K562 (cell line): ENCODE results near the gene SMG9. TPM values are rescaled to one million over a fixed set of nuclear protein-coding genes. Genes with fewer than 3 reads are reported as not detected.

Experiments
- C11orf30 ChIP-seq: fragments of 450-650 bp; IDR thresholded peaks from 2 replicates; pipeline ENCODE4 v1.6.1; 2016; ENCODE audit warnings: low read depth, mild to moderate bottlenecking
- CBX8 ChIP-seq: fragments of 200-600 bp; sonication (generic); IDR thresholded peaks from 2 replicates; pipeline ENCODE4 v1.6.1; 2012; ENCODE audit warnings: borderline replicate concordance, mixed run types, low read depth, mild to moderate bottlenecking, moderate library complexity, mixed read lengths, low read length, control low read depth, inconsistent platforms; ENCODE audit not compliant: poor library complexity, severe bottlenecking; ENCODE audit errors: extremely low read depth
- CREM ChIP-seq: IDR thresholded peaks from 2 replicates; pipeline ENCODE4 v1.6.1; 2014; ENCODE audit warnings: antibody characterized with exemption, low read depth
- EGR1 ChIP-seq: fragments of 450-650 bp; conservative IDR thresholded peaks from 2 replicates; pipeline ENCODE4 v1.6.1; 2017; ENCODE audit warnings: mild to moderate bottlenecking
- EP400 ChIP-seq: fragments of 450-650 bp; IDR thresholded peaks from 2 replicates; pipeline ENCODE4 v1.6.1; 2017; ENCODE audit warnings: antibody characterized with exemption, mild to moderate bottlenecking, moderate library complexity
- ERF ChIP-seq: fragments of 450-650 bp; formaldehyde crosslinking; IDR thresholded peaks from 2 replicates; pipeline ENCODE4 v1.4.0; 2020; ENCODE audit warnings: mild to moderate bottlenecking, mixed read lengths
- GATAD2B ChIP-seq: fragments of 450-650 bp; IDR thresholded peaks from 2 replicates; pipeline ENCODE4 v1.6.1; 2017; ENCODE audit warnings: mild to moderate bottlenecking, borderline replicate concordance
- KDM5B ChIP-seq: fragments of 200-600 bp; sonication (generic); IDR thresholded peaks from 2 replicates; pipeline ENCODE4 v1.6.1; 2012; ENCODE audit warnings: low read depth, mild to moderate bottlenecking, moderate library complexity, low read length, control low read depth, inconsistent platforms; ENCODE audit not compliant: insufficient replicate concordance
- MCM2 ChIP-seq: fragments of 450-650 bp; IDR thresholded peaks from 2 replicates; pipeline ENCODE4 v1.6.1; 2017; ENCODE audit warnings: low read depth, mild to moderate bottlenecking
- NFE2L1 ChIP-seq: fragments of 450-650 bp; IDR thresholded peaks from 2 replicates; pipeline ENCODE4 v1.6.1; 2016; ENCODE audit warnings: missing genetic modification characterization, low read depth, mild to moderate bottlenecking, missing compliant biosample characterization, moderate library complexity, borderline replicate concordance
- NR2F6 ChIP-seq: fragments of 450-650 bp; formaldehyde crosslinking; IDR thresholded peaks from 2 replicates; pipeline ENCODE4 v1.4.0; 2020; ENCODE audit warnings: mild to moderate bottlenecking
- RBBP5 ChIP-seq: fragments of 200-600 bp; sonication (generic); IDR thresholded peaks from 2 replicates; pipeline ENCODE4 v1.6.1; 2012; ENCODE audit warnings: borderline replicate concordance, mild to moderate bottlenecking, low read length, control low read depth, inconsistent platforms; ENCODE audit not compliant: insufficient read depth, poor library complexity, severe bottlenecking
- RNF2 ChIP-seq: sonication (generic); IDR thresholded peaks from 2 replicates; pipeline ENCODE4 v1.6.1; 2016
- SMAD1 ChIP-seq: fragments of 150-350 bp; IDR thresholded peaks from 2 replicates; pipeline ENCODE4 v1.6.1; 2014; ENCODE audit warnings: low read length, low read depth; ENCODE audit not compliant: partially characterized antibody
- SP1 ChIP-seq: sonication (generic); formaldehyde crosslinking; IDR thresholded peaks from 2 replicates; pipeline ENCODE4 v1.8.1; 2022; ENCODE audit warnings: mild to moderate bottlenecking, missing genetic modification reagents
- TGIF2 ChIP-seq: sonication (generic); formaldehyde crosslinking; IDR thresholded peaks from 2 replicates; pipeline ENCODE4 v1.8.1; 2022; ENCODE audit warnings: mild to moderate bottlenecking, missing genetic modification reagents, moderate library complexity
- ZBTB17 ChIP-seq: fragments of 450-650 bp; formaldehyde crosslinking; IDR thresholded peaks from 2 replicates; pipeline ENCODE4 v1.4.0; 2020; ENCODE audit warnings: mild to moderate bottlenecking
- ZNF12 ChIP-seq: sonication (generic); formaldehyde crosslinking; IDR thresholded peaks from 2 replicates; pipeline ENCODE4 v1.4.0; 2020; ENCODE audit warnings: mild to moderate bottlenecking, missing genetic modification reagents
- ZNF133 ChIP-seq: fragments of 250-450 bp; sonication (Bioruptor Pico); IDR thresholded peaks from 2 replicates; pipeline ENCODE4 v1.4.0; 2020; ENCODE audit warnings: mild to moderate bottlenecking
- ZNF217 ChIP-seq: sonication (generic); formaldehyde crosslinking; IDR thresholded peaks from 2 replicates; pipeline ENCODE4 v1.8.0; 2022; ENCODE audit warnings: mild to moderate bottlenecking, missing genetic modification reagents
- ZNF445 ChIP-seq: fragments of 250-450 bp; sonication (Bioruptor Pico); IDR thresholded peaks from 2 replicates; pipeline ENCODE4 v1.4.0; 2020; ENCODE audit warnings: low read depth, mild to moderate bottlenecking, moderate library complexity
- ZNF589 ChIP-seq: fragments of 200-800 bp; sonication (Bioruptor generic); IDR thresholded peaks from 2 replicates; pipeline ENCODE4 v1.6.1; 2016; ENCODE audit warnings: low read depth, missing genetic modification characterization, missing compliant biosample characterization
- polyA plus RNA-seq, 8 experiments: library from polyadenylated mRNA; depleted of rRNA in 4 of 8; stranded (reverse) in 5 of 8; unstranded in 3 of 8; fragments of >200 nt; fragmentation: Nextera tagmentation in 2 of 8; fragmentation: Illumina TruSeq in 1 of 8; extraction: Ambion mirVana in 2 of 8; extraction: Trizol in 1 of 8; gene quantifications; 2 replicates each; pipeline versions ENCODE4 v1.2.1 to v1.2.3, GENCODE V29; 2011 to 2014; ENCODE audit warnings: inconsistent platforms in 1 of 8, missing spikeins in 1 of 8
- total RNA-seq, 7 experiments: library from RNA; depleted of rRNA in 6 of 7; stranded (reverse); fragments of >200 nt in 6 of 7; fragmentation: Illumina TruSeq in 2 of 7; extraction: Trizol in 2 of 7; gene quantifications; 2 replicates each; pipeline versions ENCODE4 v1.2.1 to v1.2.3, GENCODE V29; 2011 to 2021; ENCODE audit warnings: low replicate concordance in 1 of 7
- TF ChIP-seq, protein P1 (sequence below): fragments of 450-650 bp; formaldehyde crosslinking; IDR thresholded peaks from 2 replicates; pipeline ENCODE4 v1.4.0; 2022; ENCODE audit warnings: missing genetic modification characterization
- TF ChIP-seq, protein P2 (sequence below): sonication (generic); formaldehyde crosslinking; IDR thresholded peaks from 2 replicates; pipeline ENCODE4 v1.8.0; 2022; ENCODE audit warnings: mild to moderate bottlenecking, missing genetic modification reagents
- TF ChIP-seq, protein P3 (sequence below): fragments of 250-450 bp; sonication (Bioruptor Pico); IDR thresholded peaks from 2 replicates; pipeline ENCODE4 v1.5.0; 2022; ENCODE audit warnings: mild to moderate bottlenecking
- TF ChIP-seq, protein P4 (sequence below): sonication (generic); formaldehyde crosslinking; IDR thresholded peaks from 2 replicates; pipeline ENCODE4 v1.8.1; 2022; ENCODE audit warnings: missing genetic modification reagents

Gene SMG9
- total and polyA plus RNA-seq, 9 of the 15 experiments (the other 6 are each of a cell fraction or from before 2014, with no cell fraction given) = 1.7 to 79.7 (median 40.2) TPM

DNA sequence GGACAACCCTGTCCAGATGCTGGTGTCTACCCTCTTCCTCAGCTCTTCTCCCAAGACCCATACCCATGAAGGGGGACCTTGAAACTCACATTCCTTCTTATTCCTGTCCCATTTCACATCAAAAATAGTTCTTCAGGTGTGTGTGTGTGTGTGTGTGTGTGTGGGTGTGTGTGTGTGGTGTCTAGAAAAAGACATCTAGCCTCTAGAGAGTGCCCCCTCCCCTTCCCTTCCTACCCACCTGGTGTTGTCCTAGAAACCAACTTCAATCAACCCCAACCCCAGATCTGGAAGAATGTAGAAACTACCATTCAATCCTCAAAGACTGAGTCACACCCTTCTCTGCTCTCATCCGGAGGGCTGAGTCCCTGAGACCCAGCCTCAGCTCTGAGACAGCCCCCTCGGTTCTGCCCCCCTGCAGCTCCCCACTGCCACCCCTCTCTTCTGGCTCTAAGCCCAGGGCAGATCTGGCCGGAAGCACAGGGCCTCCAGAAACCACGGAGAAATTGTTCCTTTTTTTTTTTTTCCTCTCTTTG is 22.5 kb upstream of the SMG9 start (continued):
- TF ChIP-seq C11orf30 (no peak), CREM (0 out of 2 replicates have a peak, but pooled peaks have one; percentile 6), KDM5B (no peak), TGIF2 (CRISPR knock-in tag) (no peak), SMAD1 (no peak), ZNF445 (no peak), CBX8 (no peak), ZNF217 (CRISPR knock-in tag) (no peak), GATAD2B (no peak), NR2F6 (CRISPR knock-in tag) (no peak), EP400 (no peak), RNF2 (no peak), ZNF12 (CRISPR knock-in tag) (no peak), RBBP5 (no peak), EGR1 (no peak), NFE2L1 (tag) (no peak), MCM2 (no peak), SP1 (CRISPR knock-in tag) (no peak), ZNF133 (CRISPR knock-in tag) (no peak), ERF (CRISPR knock-in tag) (no peak), ZNF589 (CRISPR knock-in tag) (peak; percentile 42; the same call in 1 of the 2 replicates), ZBTB17 (CRISPR knock-in tag) (no peak)
- TF ChIP-seq, protein P1, sequence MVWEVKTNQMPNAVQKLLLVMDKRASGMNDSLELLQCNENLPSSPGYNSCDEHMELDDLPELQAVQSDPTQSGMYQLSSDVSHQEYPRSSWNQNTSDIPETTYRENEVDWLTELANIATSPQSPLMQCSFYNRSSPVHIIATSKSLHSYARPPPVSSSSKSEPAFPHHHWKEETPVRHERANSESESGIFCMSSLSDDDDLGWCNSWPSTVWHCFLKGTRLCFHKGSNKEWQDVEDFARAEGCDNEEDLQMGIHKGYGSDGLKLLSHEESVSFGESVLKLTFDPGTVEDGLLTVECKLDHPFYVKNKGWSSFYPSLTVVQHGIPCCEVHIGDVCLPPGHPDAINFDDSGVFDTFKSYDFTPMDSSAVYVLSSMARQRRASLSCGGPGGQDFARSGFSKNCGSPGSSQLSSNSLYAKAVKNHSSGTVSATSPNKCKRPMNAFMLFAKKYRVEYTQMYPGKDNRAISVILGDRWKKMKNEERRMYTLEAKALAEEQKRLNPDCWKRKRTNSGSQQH (CRISPR knock-in tag) = no peak
- TF ChIP-seq, protein P2, sequence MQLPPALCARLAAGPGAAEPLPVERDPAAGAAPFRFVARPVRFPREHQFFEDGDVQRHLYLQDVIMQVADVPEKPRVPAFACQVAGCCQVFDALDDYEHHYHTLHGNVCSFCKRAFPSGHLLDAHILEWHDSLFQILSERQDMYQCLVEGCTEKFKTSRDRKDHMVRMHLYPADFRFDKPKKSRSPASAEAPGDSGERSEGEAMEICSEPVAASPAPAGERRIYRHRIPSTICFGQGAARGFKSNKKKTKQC (CRISPR knock-in tag) = no peak
- TF ChIP-seq, protein P3, sequence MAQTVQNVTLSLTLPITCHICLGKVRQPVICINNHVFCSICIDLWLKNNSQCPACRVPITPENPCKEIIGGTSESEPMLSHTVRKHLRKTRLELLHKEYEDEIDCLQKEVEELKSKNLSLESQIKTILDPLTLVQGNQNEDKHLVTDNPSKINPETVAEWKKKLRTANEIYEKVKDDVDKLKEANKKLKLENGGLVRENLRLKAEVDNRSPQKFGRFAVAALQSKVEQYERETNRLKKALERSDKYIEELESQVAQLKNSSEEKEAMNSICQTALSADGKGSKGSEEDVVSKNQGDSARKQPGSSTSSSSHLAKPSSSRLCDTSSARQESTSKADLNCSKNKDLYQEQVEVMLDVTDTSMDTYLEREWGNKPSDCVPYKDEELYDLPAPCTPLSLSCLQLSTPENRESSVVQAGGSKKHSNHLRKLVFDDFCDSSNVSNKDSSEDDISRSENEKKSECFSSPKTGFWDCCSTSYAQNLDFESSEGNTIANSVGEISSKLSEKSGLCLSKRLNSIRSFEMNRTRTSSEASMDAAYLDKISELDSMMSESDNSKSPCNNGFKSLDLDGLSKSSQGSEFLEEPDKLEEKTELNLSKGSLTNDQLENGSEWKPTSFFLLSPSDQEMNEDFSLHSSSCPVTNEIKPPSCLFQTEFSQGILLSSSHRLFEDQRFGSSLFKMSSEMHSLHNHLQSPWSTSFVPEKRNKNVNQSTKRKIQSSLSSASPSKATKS = no peak
- TF ChIP-seq, protein P4, sequence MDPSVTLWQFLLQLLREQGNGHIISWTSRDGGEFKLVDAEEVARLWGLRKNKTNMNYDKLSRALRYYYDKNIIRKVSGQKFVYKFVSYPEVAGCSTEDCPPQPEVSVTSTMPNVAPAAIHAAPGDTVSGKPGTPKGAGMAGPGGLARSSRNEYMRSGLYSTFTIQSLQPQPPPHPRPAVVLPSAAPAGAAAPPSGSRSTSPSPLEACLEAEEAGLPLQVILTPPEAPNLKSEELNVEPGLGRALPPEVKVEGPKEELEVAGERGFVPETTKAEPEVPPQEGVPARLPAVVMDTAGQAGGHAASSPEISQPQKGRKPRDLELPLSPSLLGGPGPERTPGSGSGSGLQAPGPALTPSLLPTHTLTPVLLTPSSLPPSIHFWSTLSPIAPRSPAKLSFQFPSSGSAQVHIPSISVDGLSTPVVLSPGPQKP = no peak
